ACC112 (cell line): ENCODE results near the gene DMRTC2.

Experiments used
- H2AFZ ChIP-seq: fragments of 200-600 bp; sonication (generic); one replicate; pipeline ENCODE4 v1.6.0; 2017; ENCODE audit warnings: antibody characterized with exemption, low read length; ENCODE audit not compliant: unreplicated experiment
- H3K27ac ChIP-seq: fragments of 200-600 bp; sonication (generic); 2 replicates; pipeline ENCODE4 v1.5.1; 2014; ENCODE audit warnings: low read depth, mild to moderate bottlenecking, antibody characterized with exemption, low read length, moderate library complexity
- H3K27me3 ChIP-seq: fragments of 200-600 bp; sonication (generic); 2 replicates; pipeline ENCODE4 v1.6.1; 2014; ENCODE audit warnings: mild to moderate bottlenecking, antibody characterized with exemption, low read length, moderate library complexity, mixed read lengths; ENCODE audit not compliant: insufficient read depth
- H3K36me3 ChIP-seq: fragments of 200-600 bp; sonication (generic); 2 replicates; pipeline ENCODE4 v1.6.1; 2016; ENCODE audit warnings: mild to moderate bottlenecking, antibody characterized with exemption, low read length, moderate library complexity, mixed read lengths; ENCODE audit not compliant: insufficient read depth
- H3K4me1 ChIP-seq: fragments of 200-600 bp; sonication (generic); one replicate; pipeline ENCODE4 v1.6.1; 2016; ENCODE audit warnings: low read length, mixed read lengths; ENCODE audit not compliant: insufficient read depth, unreplicated experiment, control insufficient read depth
- H3K4me3 ChIP-seq: fragments of 200-600 bp; sonication (generic); 2 replicates; pipeline ENCODE4 v1.5.1; 2014; ENCODE audit warnings: mild to moderate bottlenecking, low read depth, low read length
- H3K79me2 ChIP-seq: fragments of 200-600 bp; sonication (generic); one replicate; pipeline ENCODE4 v1.6.0; 2016; ENCODE audit warnings: low read length; ENCODE audit not compliant: control insufficient read depth, unreplicated experiment, insufficient read depth

DMRTC2 gene

DNA sequence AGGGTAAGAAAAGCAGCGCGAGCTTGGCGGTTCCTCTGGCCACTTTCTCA, at the start of gene DMRTC2:
Gene DMRTC2 (plus strand): TSS at position 42 of the 50 bp plus-strand sequence. CDS start 2,387 bp downstream, outside the sequence.
- H3K27me3 ChIP-seq, result peaks cover 11% of the 10 kb centered on the region
- no peak within 1 kb of the TSS for H3K27ac ChIP-seq
- H3K36me3 ChIP-seq, result no peaks in the 10 kb centered on the region
- no peak within 1 kb of the TSS for H2AFZ ChIP-seq
- H3K4me3 ChIP-seq, result no peak within 1 kb of the TSS
- no peaks in the 10 kb centered on the region for H3K4me1 ChIP-seq
- H3K79me2 ChIP-seq, result no peaks in the 10 kb centered on the region

DNA sequence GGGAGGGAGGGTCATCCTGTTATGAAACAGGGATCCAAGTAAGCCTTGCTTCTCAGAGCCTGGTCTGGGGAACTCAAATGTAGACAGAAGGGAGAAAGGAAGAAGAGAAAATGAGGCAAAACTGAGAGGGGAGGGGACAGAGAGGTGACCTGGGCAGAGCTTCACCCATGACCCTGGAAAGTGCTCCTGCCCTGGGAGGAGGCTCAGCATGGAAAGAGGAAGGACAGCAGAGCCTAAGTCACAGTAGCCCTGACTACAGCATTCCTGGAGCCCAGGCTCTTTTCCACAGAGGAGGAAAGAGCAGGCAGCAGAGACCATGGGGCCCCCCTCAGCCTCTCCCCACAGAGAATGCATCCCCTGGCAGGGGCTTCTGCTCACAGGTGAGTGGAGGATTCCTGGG, 48.5 kb upstream of the DMRTC2 start, which contains the start of gene CEACAM3:
Gene CEACAM3 (plus strand): TSS at position 226 of the 400 bp plus-strand sequence. CDS start 91 bp downstream, at position 317.
- Histone ChIP-seq H2AFZ (no peak within 1 kb of the TSS), H3K36me3 (no peaks in the 10 kb centered on the region), H3K27me3 (peaks cover 21% of the 10 kb centered on the region), H3K27ac (no peak within 1 kb of the TSS), H3K4me3 (no peak within 1 kb of the TSS), H3K4me1 (no peaks in the 10 kb centered on the region), H3K79me2 (no peaks in the 10 kb centered on the region)

DNA sequence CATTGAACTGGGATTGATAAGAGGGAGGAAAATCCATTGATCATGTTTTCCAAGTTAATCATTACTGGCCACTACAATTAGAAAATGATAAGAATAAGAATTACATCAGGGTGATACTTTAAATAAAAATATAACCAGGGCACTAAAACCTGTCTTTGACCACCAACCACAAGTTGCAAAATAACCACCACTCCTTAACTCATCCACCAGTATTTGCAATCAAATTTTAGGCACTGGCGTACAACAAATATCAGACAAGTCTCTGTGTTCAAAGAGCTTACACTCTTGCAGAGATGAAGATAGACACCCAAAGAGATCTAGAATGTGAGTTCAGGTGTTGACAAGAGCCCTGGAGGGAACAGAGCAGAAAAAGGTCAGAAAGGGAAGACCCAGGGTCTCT, 47.9 kb upstream of the DMRTC2 start:
- no peaks in the 10 kb centered on the region for H3K4me1 ChIP-seq
- peaks cover 18% of the 10 kb centered on the region for H3K27me3 ChIP-seq
- H3K4me3 ChIP-seq, result no peak overlapping the region
- H2AFZ ChIP-seq, result no peak overlapping the region
- no peaks in the 10 kb centered on the region for H3K79me2 ChIP-seq
- H3K36me3 ChIP-seq, result no peaks in the 10 kb centered on the region
- H3K27ac ChIP-seq, result no peak overlapping the region

DNA sequence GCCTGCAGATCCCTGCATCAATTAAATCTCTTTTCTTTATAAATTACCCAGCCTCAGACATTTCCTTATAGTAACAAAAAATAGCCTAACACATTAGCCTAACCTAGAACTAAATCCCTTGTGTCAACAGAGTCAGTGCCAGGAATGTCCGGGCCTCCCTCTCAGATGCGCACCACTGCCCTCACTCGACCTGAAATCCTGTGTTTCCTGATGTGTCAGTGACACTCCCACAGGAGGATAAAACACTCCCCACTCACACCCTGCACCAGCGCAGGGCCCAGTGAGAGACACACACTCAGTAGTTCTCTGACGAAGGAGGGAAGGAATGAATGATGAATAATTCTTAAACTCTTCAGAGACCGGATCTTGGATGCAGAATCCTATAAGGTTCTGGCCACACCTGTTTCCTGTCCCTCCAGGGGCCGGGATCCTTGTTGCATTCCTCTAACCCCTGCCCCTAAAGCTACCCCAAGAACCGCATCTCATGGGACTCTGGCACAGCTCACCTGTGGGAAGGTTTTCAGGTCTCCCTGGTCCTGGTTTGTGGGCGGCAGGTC, 45.3 kb upstream of the DMRTC2 start:
- Histone ChIP-seq H3K79me2 (no peaks in the 10 kb centered on the region), H3K4me1 (no peaks in the 10 kb centered on the region), H3K27ac (no peak overlapping the region), H3K4me3 (no peak overlapping the region), H3K36me3 (no peaks in the 10 kb centered on the region), H2AFZ (no peak overlapping the region), H3K27me3 (peaks cover 28% of the 10 kb centered on the region)

DNA sequence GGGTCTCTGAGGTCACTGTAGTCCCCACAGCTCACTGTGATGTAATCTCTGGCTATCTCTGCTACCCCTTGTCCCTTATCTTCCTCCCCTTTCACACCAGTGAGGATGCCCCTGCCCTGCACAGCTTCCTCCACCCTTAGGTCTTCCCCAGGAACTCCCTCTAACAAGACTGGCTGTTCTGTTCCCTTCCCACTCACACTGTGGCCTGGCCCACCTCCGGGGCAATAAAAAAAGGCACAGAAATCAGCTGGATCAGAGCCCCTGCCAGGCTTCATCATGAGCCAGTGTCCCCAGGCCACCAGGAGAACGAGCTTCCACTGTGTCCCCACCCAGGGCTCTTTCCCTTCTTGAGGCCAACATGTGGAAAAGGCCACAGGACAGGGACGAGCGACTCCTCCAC, 43.8 kb upstream of the DMRTC2 start:
- Histone ChIP-seq H3K4me3 (no peak overlapping the region), H2AFZ (no peak overlapping the region), H3K4me1 (no peaks in the 10 kb centered on the region), H3K27ac (no peak overlapping the region), H3K79me2 (no peaks in the 10 kb centered on the region), H3K27me3 (peaks cover 30% of the 10 kb centered on the region), H3K36me3 (no peaks in the 10 kb centered on the region)

DNA sequence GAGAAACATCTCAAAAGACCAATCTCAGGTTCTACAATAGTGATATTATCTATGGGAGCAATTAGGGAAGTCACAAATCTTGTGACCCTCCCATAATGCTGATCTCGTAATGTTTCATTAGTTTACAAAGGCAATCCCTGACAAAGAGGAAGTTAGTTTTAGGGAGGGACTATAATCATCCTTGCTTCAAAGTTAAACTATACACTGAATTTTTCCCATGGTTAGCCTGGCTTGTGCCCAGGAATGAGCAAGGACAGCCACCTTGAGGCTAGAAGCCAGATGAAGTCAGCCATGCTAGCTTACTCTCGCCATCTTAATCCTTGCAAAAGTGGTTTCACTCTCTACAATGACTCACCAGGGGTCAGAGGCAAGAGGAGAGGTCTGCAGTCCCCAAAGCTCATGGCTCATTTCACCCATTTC, 43.0 kb upstream of the DMRTC2 start:
- Histone ChIP-seq H3K36me3 (no peaks in the 10 kb centered on the region), H3K79me2 (no peaks in the 10 kb centered on the region), H3K4me3 (no peak overlapping the region), H2AFZ (no peak overlapping the region), H3K27me3 (peaks cover 30% of the 10 kb centered on the region), H3K4me1 (no peaks in the 10 kb centered on the region), H3K27ac (no peak overlapping the region)

DNA sequence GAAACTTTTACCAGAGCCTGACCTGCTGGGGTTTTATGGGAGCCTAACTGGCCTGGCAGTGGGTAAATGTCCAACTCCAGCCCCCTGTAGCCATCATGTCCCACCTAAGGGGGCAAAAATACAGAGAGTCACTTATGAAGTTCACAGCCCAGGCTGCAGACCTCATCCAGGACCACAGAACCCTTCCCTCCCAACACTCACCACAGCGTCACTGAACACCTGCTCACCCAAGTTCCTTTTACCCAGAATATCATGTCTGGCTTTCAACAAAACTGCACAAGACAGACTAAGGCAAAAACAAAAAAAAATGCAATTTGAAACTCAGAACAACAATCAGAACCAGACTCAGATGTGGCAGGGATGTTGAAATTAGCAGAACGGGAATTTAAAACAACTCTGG, 42.1 kb upstream of the DMRTC2 start:
- no peak overlapping the region for H3K4me3 ChIP-seq
- H3K4me1 ChIP-seq, result no peaks in the 10 kb centered on the region
- H3K27me3 ChIP-seq, result peaks cover 30% of the 10 kb centered on the region
- H3K79me2 ChIP-seq, result no peaks in the 10 kb centered on the region
- H3K27ac ChIP-seq, result no peak overlapping the region
- no peaks in the 10 kb centered on the region for H3K36me3 ChIP-seq
- no peak overlapping the region for H2AFZ ChIP-seq

DNA sequence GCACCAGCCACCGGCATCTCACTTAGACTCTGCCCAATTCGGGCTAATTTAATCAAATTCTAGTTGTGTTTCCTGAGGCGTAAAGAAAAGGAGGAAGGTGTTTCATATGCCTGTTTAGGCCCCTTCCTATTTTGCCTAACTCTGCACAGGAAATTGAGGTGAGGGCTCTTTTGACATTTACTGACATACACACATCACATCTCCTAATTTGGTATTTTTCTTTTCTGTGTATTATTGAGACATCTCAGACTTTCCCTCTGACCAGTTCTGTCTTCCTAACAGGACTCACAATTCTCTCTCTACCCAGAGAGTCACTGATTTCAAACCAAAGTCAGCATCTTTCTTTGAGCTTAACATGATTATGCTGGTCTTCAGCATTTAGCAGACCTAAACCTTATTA, 40.5 kb upstream of the DMRTC2 start:
- no peaks in the 10 kb centered on the region for H3K79me2 ChIP-seq

DNA sequence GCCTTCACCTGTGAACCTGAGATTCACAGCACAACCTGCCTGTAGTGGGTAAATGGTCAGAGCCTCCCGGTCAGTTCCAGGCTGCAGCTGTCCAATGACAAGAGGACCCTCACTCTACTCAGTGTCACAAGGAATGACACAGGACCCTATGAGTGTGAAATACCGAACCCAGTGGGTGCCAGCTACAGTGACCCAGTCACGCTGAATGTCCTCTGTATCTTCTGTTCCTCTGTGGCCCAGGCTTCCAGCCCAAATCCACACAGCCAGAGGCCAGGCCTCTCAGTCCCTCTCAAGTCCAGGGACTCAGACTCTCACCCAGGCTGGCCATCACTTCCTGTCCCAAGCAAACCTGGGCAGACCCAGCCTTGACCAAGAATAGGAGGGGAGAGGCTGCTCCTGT, 37.7 kb upstream of the DMRTC2 start:
- Histone ChIP-seq H2AFZ (no peak overlapping the region), H3K36me3 (no peaks in the 10 kb centered on the region), H3K4me1 (no peaks in the 10 kb centered on the region)

More for the DNA sequence above, 40.5 kb upstream of the DMRTC2 start:
- Histone ChIP-seq H3K4me1 (no peaks in the 10 kb centered on the region), H3K27ac (no peak overlapping the region), H3K4me3 (no peak overlapping the region), H2AFZ (no peak overlapping the region), H3K36me3 (no peaks in the 10 kb centered on the region), H3K27me3 (peaks cover 37% of the 10 kb centered on the region)

DNA sequence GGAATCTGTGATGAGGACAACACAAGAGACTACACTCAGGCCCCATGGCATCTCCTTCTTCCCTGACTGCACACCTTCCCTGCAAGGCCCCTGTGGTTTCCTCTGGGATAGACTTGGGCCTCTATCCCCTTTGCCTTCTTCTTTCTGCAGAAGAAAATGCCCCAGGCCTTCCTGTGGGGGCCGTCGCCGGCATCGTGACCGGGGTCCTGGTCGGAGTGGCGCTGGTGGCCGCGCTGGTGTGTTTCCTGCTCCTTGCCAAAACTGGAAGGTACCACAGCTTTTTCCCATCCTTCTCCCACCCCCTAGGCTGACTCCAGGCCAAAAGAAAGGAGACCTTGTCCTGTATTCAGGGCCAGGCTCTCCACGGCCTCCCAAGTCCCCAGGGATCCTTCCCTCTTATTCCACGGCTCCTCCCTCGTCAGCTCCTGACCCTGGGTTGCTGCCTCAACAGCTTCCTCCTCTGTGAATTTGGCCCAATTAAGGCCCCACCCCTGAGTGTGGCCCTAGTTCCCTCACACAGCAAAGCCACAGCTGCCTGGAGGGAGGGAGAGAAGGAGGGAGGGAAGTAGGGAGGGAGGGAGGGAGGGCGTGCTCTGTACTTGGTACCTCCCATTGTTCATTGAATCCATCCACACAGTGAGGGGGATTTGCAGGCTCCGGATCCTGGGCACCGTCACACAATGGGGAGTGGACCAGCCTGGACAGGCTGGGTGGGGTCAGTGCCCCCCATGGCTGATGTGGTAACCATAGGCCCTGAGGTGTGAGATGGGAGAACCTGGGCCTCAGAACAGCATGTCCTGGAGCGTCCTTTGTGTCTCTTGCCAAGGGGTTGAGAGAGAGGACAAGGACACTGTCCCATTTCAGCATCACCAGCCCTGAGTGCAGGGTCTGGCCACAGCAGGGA, 35.9 kb upstream of the DMRTC2 start:
- H3K36me3 ChIP-seq, result no peaks in the 10 kb centered on the region
- H3K27ac ChIP-seq, result no peak overlapping the region
- no peaks in the 10 kb centered on the region for H3K4me1 ChIP-seq

More for the DNA sequence above, 37.7 kb upstream of the DMRTC2 start:
- Histone ChIP-seq H3K27me3 (peaks cover 32% of the 10 kb centered on the region), H3K79me2 (no peaks in the 10 kb centered on the region), H3K4me3 (no peak overlapping the region), H3K27ac (no peak overlapping the region)

DNA sequence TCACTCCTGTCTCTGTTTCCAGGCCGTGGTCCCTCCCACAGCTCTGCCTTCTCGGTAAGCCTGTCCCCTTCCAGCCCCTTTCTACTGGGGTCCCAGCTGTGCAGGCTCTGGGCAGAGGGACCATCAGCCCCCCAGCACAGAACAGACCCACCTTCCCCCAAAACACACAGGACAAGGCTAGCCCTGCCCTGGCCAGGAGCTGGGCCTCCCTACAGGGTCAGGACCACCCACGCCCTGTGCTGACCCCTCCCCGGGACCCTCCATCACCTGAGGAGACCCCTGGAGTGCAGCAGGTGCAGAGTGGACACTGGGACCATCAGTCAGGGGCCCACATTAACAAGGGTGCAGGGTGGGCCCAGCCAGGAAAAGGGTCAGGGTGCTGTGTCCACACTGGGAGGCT, 34.5 kb upstream of the DMRTC2 start:
- H3K4me1 ChIP-seq, result no peaks in the 10 kb centered on the region

More for the DNA sequence above, 35.9 kb upstream of the DMRTC2 start:
- Histone ChIP-seq H2AFZ (no peak overlapping the region), H3K4me3 (no peak overlapping the region), H3K79me2 (no peaks in the 10 kb centered on the region), H3K27me3 (peaks cover 21% of the 10 kb centered on the region)

More for the DNA sequence above, 34.5 kb upstream of the DMRTC2 start:
- Histone ChIP-seq H3K36me3 (no peaks in the 10 kb centered on the region), H3K27me3 (peaks cover 15% of the 10 kb centered on the region; the same call in 1 of the 2 replicates), H3K4me3 (no peak overlapping the region), H3K27ac (no peak overlapping the region), H3K79me2 (no peaks in the 10 kb centered on the region), H2AFZ (no peak overlapping the region)
